ENCODE data around the gene ELAC1. TPM values are rescaled to one million over a fixed set of nuclear protein-coding genes. Genes with fewer than 3 reads are reported as not detected.

The ELAC1 gene
- total RNA-seq, 1 donor from 2014 or later = 7.1 TPM

- Histone ChIP-seq H3K27me3 (ENCODE audit: control insufficient read depth, insufficient read depth, low read length) (no peaks in the 10 kb centered on the region), H3K4me3 (ENCODE audit: low read depth, low read length) (no peak overlapping the region), H3K36me3 (ENCODE audit: control insufficient read depth, insufficient read depth, low read length) (no peaks in the 10 kb centered on the region)
- no peak for DNase-seq (ENCODE audit: low read depth)
- TF ChIP-seq CTCF (IDR thresholded peaks at IDR 0.05; ENCODE audit: insufficient read depth, low read length, poor library complexity, severe bottlenecking) = no peak
Measured at GRCh38 chr18:51021226-51021965, 53.6 kb downstream of the ELAC1 start.

- Histone ChIP-seq H3K36me3 (ENCODE audit: control insufficient read depth, insufficient read depth, low read length) (no peaks in the 10 kb centered on the region), H3K27me3 (ENCODE audit: control insufficient read depth, insufficient read depth, low read length) (no peaks in the 10 kb centered on the region)
- TF ChIP-seq CTCF (IDR thresholded peaks at IDR 0.05; ENCODE audit: insufficient read depth, low read length, poor library complexity, severe bottlenecking) = no peak
Measured at GRCh38 chr18:51025512-51025911, 57.7 kb downstream of the ELAC1 start.

GRCh38 chr18:51028201-51028805, 60.5 kb downstream of the ELAC1 start:
- no peak for TF ChIP-seq CTCF (IDR thresholded peaks at IDR 0.05; ENCODE audit: insufficient read depth, low read length, poor library complexity, severe bottlenecking)
- no peak overlapping the region for H3K4me3 ChIP-seq (ENCODE audit: low read depth, low read length)
- no peaks in the 10 kb centered on the region for H3K36me3 ChIP-seq (ENCODE audit: control insufficient read depth, insufficient read depth, low read length)
- no peak for DNase-seq (ENCODE audit: low read depth)
- no peaks in the 10 kb centered on the region for H3K27me3 ChIP-seq (ENCODE audit: control insufficient read depth, insufficient read depth, low read length)

More at GRCh38 chr18:51025512-51025911, 57.7 kb downstream of the ELAC1 start:
- no peak for DNase-seq (ENCODE audit: low read depth)
- no peak overlapping the region for H3K4me3 ChIP-seq (ENCODE audit: low read depth, low read length)

DNA sequence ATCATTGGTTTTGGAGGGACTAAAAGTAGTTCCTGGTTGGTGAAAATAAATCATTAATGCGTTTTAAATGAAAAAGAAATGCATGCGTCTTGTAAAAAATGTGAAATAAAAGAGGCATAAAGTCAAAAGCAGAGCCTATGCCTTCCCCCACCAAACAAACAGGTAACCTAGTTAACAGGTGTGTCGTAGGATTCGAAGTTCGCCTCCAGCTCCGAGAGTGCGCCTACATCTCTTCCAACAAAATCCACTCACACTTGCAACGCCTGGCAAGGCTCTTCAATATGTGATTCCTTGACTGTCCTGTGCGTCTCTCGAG, 61.5 kb downstream of the ELAC1 start:
- no peaks in the 10 kb centered on the region for H3K36me3 ChIP-seq (ENCODE audit: control insufficient read depth, insufficient read depth, low read length)
- H3K27me3 ChIP-seq (ENCODE audit: control insufficient read depth, insufficient read depth, low read length) = no peaks in the 10 kb centered on the region
- no peak for DNase-seq (ENCODE audit: low read depth)
- H3K4me3 ChIP-seq (ENCODE audit: low read depth, low read length) = peak overlapping the region; percentile 89
- no peak for TF ChIP-seq CTCF (IDR thresholded peaks at IDR 0.05; ENCODE audit: insufficient read depth, low read length, poor library complexity, severe bottlenecking)

DNA sequence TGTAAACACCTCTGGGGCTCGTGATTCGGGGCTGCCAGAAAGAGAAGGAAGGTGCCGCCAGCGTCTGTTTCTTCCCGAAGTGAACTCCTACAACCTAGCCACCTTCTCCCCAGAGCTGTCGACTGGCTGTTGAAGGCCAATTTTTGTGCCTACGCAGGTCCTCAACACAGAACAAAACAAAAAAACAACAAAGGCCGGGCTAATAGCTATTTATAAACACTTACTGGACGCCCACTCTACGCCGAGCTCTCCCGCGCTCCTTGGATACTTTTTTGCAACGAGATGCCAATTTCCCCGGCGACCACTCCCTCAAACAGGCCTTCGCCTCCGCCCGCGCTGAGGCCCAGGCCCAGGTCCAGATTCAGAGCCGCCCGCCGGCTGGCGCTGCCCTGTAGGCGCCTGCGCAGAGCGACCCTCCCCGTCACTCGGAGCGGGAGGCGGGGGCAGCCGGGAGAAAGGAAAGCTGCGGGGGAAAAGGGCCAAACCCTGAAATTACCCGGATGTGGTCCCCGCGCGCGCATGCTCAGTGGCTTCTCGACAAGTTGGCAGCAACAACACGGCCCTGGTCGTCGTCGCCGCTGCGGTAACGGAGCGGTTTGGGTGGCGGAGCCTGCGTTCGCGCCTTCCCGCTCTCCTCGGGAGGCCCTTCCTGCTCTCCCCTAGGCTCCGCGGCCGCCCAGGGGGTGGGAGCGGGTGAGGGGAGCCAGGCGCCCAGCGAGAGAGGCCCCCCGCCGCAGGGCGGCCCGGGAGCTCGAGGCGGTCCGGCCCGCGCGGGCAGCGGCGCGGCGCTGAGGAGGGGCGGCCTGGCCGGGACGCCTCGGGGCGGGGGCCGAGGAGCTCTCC, 62.1 kb downstream of the ELAC1 start, which contains the start of gene SMAD4:
Gene SMAD4, plus strand, starts transcription at position 520 of the 843 bp plus-strand sequence. CDS start 16,834 bp downstream, outside the sequence.
- peak; percentile 60 for DNase-seq (ENCODE audit: low read depth)
- Histone ChIP-seq H3K27me3 (ENCODE audit: control insufficient read depth, insufficient read depth, low read length) (no peaks in the 10 kb centered on the region), H3K36me3 (ENCODE audit: control insufficient read depth, insufficient read depth, low read length) (no peaks in the 10 kb centered on the region), H3K4me3 (ENCODE audit: low read depth, low read length) (peak within 1 kb of the TSS; percentile 89)
- TF ChIP-seq CTCF (IDR thresholded peaks at IDR 0.05; ENCODE audit: insufficient read depth, low read length, poor library complexity, severe bottlenecking) = no peak

Measured in kidney epithelial cell (primary cell).